Measurements from ENCODE around the gene B3GNT8.

DNA sequence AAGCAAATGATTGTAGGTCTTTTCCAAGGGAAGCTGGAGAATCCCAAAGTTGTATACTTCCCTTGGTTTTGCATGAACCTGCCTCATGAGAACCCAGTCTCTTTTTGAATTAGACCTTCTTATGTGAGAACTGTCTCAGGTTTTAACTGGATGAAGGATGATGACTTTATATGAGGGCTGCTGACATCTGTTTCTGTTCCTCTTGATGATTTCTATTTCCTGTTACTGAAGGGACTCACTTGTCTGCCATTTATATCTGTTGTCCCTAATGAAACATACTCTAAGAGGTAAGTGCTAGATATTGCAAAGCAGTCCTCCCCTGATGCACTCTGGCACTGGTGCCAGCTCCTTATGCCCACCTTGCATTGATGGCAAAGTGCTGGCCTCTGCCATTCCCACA is 49.4 kb upstream of the B3GNT8 start:
- TF ChIP-seq ZNF274 (IDR thresholded peaks at IDR 0.05; ENCODE audit: low read depth, low read length) (no peak), YY1 (IDR thresholded peaks at IDR 0.05; ENCODE audit: insufficient read depth, insufficient read length) (no peak), SUZ12 (IDR thresholded peaks at IDR 0.05; ENCODE audit: extremely low read depth, insufficient read depth, insufficient read length) (no peak)

Measured in NT2/D1 (cell line).